Jurkat, Clone E6-1 (cell line): ENCODE measurements around the gene UBL4A.
A peak's percentile ranks its signal among the peaks of the same experiment; 100 is the strongest.
"Not testable (repeated sequence)": the region's sequence is repeated elsewhere in the genome, so short reads cannot be mapped to it uniquely, and the experiment has no call there.

Experiments used
- DNase-seq: peaks from one replicate; pipeline ENCODE4 v3.0.0-alpha.2; 2011; ENCODE audit warnings: low read depth, low spot score
- H3K4me3 ChIP-seq: 2 replicates; pipeline ENCODE4 v1.5.1; 2011; ENCODE audit warnings: mild to moderate bottlenecking, low read length, control low read depth, moderate library complexity

The UBL4A gene

DNA sequence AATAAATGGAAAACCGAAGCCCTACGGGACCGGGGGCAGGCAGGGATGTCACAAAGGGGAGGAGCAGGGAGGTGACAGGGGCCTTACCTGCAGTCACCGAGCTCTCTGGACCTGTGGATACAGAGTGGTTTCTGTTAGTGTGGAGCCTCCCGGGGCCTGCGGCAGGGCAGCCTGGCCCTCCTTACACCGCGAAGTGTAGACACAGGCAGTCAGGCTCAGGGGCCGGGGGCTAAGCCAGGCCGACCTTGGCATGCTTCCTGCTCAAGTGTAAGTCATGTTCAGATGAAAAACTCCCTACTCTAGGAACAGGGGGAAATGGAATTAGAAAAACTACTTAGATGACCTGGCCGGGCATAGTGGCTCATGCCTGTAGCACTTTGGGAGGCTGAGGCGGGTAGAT is 25.3 kb upstream of the UBL4A start:
- no peak for DNase-seq
- H3K4me3 ChIP-seq = no peak overlapping the region

GRCh38 chrX:154509455-154509854 is 23.0 kb upstream of the UBL4A start:
- no peak overlapping the region for H3K4me3 ChIP-seq
- no peak for DNase-seq

GRCh38 chrX:154508384-154508745 is 21.9 kb upstream of the UBL4A start:
- no peak for DNase-seq
- no peak overlapping the region for H3K4me3 ChIP-seq

DNA sequence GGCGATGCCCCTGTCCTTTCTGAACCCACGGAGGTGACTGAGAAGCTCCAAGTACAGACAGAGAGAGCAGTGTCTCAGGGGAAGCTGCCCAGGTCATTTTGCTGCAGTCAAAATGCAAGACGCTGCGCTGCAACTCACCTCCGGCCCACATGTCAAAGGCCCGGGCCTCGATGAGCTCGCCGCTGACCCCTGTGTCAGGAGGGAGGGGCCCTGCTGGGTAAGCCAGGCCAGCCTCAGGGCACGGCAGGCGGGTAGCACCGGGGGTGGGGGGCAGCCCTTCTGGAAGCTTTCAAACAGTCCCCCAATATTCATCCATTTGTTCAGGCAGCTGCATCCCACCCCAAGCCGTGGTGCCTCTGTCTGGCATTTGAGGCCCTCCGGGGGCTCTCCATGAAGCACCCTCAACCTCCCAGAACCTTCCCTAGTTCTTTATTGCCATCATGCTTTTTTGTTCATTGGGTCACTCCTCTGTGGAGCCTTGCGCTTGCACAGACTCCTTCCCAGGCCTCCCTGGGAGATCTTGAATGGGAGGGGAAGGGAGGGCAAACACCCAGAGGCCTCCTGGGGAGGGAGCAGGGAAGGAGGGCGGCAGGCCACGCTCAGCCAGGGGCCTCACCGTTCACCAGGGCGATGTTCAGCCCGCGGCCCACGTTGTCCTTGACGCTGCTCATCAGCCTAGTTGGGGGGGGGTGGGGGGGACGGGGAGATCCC is 21.4 kb upstream of the UBL4A start:
- DNase-seq = no peak
- H3K4me3 ChIP-seq = no peak overlapping the region

- DNase-seq = no peak
Observed at GRCh38 chrX:154506483-154507332, 20.3 kb upstream of the UBL4A start.

DNA sequence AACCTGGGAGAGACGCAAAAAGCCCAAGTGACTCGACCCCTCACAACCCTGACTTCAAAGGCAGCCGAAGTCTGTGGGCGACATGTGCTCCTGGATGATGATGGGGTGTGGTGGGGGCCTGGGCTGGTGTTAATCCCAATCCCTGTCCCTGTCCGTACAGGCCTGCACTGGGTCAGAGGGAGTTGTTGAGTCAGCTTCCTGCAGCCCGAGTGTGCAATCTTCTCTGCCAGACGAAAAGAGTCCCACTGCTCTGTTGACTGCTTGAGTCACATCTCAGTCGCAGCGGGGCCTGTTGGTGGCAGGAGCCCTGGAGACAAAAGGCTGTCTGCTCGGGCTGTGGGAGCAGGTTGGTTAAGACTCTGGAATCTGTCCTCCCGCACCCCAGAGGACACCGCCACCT is 19.3 kb upstream of the UBL4A start:
- no peak overlapping the region for H3K4me3 ChIP-seq
- DNase-seq = no peak

More at GRCh38 chrX:154506483-154507332, 20.3 kb upstream of the UBL4A start:
- H3K4me3 ChIP-seq = no peak overlapping the region

DNA sequence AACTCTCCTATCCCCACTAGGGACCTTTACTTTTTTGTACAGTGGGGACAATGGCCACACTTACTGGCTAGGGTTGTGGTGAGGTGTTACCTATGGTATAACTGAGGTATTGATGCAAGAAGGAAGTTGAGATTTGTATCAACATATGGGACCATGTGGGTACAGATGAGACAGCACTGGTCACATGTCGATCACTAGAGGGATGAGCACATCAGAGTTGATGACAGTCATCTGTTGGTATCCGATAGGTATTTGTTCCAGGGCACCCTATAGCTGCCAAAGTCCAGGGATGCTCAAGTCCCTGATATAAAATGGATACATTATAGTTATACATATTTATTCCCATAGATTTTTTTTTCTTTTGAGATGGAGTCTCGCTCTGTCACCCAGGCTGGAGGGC is 16.6 kb upstream of the UBL4A start:
- DNase-seq = no peak
- H3K4me3 ChIP-seq = no peak overlapping the region

DNA sequence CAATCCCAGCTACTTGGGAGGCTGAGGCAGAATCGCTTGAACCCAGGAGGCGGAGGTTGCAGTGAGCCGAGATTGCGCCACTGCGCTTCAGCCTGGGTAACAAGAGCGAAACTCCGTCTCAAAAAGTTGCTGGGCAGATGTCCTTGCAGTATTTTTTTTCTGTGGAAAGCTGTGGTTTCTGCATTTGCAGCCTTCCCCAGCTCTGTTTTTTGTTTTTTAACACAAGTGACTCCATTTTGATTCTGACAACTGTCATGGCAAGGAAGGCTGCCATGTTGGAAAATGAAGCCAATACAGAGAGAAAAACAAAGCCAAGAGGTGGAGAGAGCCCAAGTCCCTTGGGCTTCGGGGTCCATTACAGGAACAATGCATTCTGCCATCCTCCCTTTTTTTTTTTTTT is 15.7 kb upstream of the UBL4A start:
- H3K4me3 ChIP-seq = no peak overlapping the region

GRCh38 chrX:154501423-154501822 is 15.0 kb upstream of the UBL4A start:
- H3K4me3 ChIP-seq, DNase-seq: not testable (repeated sequence)

More for the DNA sequence above, 15.7 kb upstream of the UBL4A start:
- DNase-seq = no peak

DNA sequence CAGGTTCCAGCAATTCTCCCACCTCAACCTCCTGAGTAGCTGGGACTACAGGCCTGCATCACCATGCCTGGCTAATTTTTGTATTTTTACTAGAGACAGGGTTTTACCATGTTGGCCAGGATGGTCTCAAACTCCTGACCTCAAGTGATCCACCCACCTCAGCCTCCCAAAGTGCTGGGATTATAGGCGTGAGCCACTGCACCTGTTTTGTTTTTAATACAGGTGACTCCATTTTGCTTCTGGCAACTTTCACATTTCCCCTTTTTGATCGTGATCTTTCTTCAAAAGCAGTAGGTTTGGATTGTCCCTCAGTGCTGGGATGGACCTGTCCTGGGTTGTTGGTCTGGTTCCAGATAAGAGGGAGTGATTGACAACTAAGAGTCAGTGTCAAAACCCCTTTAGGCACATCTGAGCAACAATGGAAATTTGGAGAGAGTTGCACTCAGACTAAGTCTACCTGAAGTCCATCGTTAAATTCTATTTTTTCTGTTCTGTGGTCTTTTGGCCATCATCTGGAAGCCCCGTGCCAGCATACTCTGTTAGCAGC is 10.2 kb upstream of the UBL4A start:
- DNase-seq, H3K4me3 ChIP-seq: not testable (repeated sequence)

GRCh38 chrX:154495472-154495922 is 9.1 kb upstream of the UBL4A start:
- H3K4me3 ChIP-seq = no peak overlapping the region
- DNase-seq = no peak

- no peak for DNase-seq
- no peak overlapping the region for H3K4me3 ChIP-seq
Observed at GRCh38 chrX:154494715-154495114, 8.3 kb upstream of the UBL4A start.

DNA sequence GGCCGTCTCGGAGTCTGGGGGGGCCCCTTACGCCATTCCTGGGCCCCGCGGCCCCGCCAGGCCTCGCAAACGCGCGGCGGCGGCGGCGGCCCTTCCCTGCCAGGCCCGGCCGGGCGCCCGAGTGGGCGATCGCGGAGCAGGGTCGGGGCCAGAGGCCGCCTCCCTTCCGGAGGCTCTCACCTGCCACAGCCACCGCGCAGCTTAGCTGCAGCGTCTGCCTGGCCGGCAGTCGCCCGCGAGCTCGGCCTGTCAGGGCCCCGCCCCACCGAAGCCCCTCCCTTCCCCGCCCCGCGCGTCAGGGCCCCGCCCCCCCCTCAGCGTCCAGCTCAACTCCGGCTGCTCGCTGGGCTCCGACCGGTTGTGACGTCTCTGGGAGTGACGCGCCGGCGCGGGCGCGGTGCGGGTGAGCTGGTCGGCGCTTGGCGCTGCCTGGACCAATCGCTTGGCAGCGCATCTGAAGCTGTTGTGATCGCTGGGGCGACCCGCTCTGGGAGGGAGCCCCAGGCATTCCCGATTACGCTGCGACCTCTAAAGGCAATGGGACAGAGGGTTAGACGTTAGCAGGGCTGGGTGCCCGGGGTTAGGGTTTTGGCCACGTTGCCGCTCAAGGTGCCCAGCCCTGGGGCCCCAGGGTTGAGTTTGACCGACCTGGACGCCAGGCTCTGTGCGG is 4.1 kb upstream of the UBL4A start, which contains the start of gene SLC10A3:
Gene SLC10A3, minus strand, starts transcription at position 216 of the 670 bp plus-strand sequence. CDS start 1,689 bp downstream, outside the sequence.
- DNase-seq = peak; percentile 89
- peak within 1 kb of the TSS; percentile 66 for H3K4me3 ChIP-seq

GRCh38 chrX:154490021-154490413 is 3.6 kb upstream of the UBL4A start:
- H3K4me3 ChIP-seq = peak overlapping the region; percentile 60
- DNase-seq = no peak

- DNase-seq = no peak
- no peak overlapping the region for H3K4me3 ChIP-seq
Observed at GRCh38 chrX:154489182-154489581, 2.8 kb upstream of the UBL4A start.

- H3K4me3 ChIP-seq = no peak overlapping the region
Observed at GRCh38 chrX:154488336-154489075, 2.1 kb upstream of the UBL4A start.

GRCh38 chrX:154487518-154488290 is 1.3 kb upstream of the UBL4A start:
- H3K4me3 ChIP-seq = no peak overlapping the region
- DNase-seq = no peak

More at GRCh38 chrX:154488336-154489075, 2.1 kb upstream of the UBL4A start:
- DNase-seq = no peak

GRCh38 chrX:154486052-154486395 is 391 bp downstream of the UBL4A start:
- H3K4me3 ChIP-seq = peak overlapping the region; percentile 66
- no peak for DNase-seq
